Esophagus muscularis mucosa (tissue), 4 donors: Measurements from ENCODE around the gene DGKG. TPM values are rescaled to one million over a fixed set of nuclear protein-coding genes. Genes with fewer than 3 reads are reported as not detected.

Experiments
- DNase-seq: peaks from one replicate; pipeline ENCODE4 v3.0.0-alpha.2; 2017; ENCODE audit errors: extremely low spot score
- H3K27ac ChIP-seq, 4 donors: fragments of 200-600 bp; sonication (generic); replicated peaks in 1 of 4; 1 replicate in 3 of 4; 2 replicates in 1 of 4; pipeline ENCODE4 v1.5.1; 2016 to 2019; ENCODE audit warnings: mild to moderate bottlenecking in 1 of 4
- H3K27me3 ChIP-seq, 4 donors: fragments of 200-600 bp; sonication (generic); one replicate each; pipeline versions ENCODE4 v1.5.1 to v1.6.0; 2016 to 2019
- H3K36me3 ChIP-seq, 4 donors: fragments of 200-600 bp; sonication (generic); one replicate each; pipeline ENCODE4 v1.5.1; 2016 to 2019
- H3K4me1 ChIP-seq, 4 donors: fragments of 200-600 bp; sonication (generic); one replicate each; pipeline ENCODE4 v1.5.1; 2016 to 2019
- H3K4me3 ChIP-seq, 4 donors: fragments of 200-600 bp; sonication (generic); 1 replicate in 2 of 4; 2 replicates in 2 of 4; pipeline ENCODE4 v1.5.1; 2016 to 2019; ENCODE audit warnings: mild to moderate bottlenecking in 4 of 4, moderate library complexity in 1 of 4
- H3K9me3 ChIP-seq, 4 donors: fragments of 200-600 bp; sonication (generic); 1 replicate in 3 of 4; 2 replicates in 1 of 4; pipeline ENCODE4 v1.5.1; 2016 to 2019
- CTCF ChIP-seq, 3 experiments: fragments of 200-600 bp in 2 of 3; fragments of 450-650 bp in 1 of 3; sonication (generic) in 2 of 3; IDR thresholded peaks; one replicate each; pipeline ENCODE4 v1.5.1; 2017 to 2019; ENCODE audit warnings: antibody characterized with exemption in 3 of 3, mild to moderate bottlenecking in 2 of 3, moderate library complexity in 1 of 3
- EP300 ChIP-seq: sonication (generic); formaldehyde crosslinking; IDR thresholded peaks from one replicate; pipeline ENCODE4 v1.6.1; 2017; ENCODE audit warnings: antibody characterized with exemption
- POLR2A ChIP-seq: fragments of 450-650 bp; IDR thresholded peaks from one replicate; pipeline ENCODE4 v1.6.1; 2017; ENCODE audit warnings: antibody characterized with exemption, moderate library complexity, mild to moderate bottlenecking, low read depth
- POLR2AphosphoS5 ChIP-seq, 2 donors: sonication (generic); formaldehyde crosslinking; IDR thresholded peaks; one replicate each; pipeline ENCODE4 v1.6.1; 2017; ENCODE audit warnings: antibody characterized with exemption in 2 of 2
- WGBS: methylation state at CpG from one replicate; pipeline ENCODE4 v1.1.5; 2018; 5-methylcytosine and 5-hydroxymethylcytosine counted together
- intact Hi-C: fragments of 100-400 bp; cut with DNase I; formaldehyde crosslinking; loops from one replicate; pipeline ENCODE4 v1.15.1; 2023
- total RNA-seq, 4 donors: library from RNA; depleted of rRNA; stranded (reverse); fragments of >200 nt; gene quantifications; one replicate each; pipeline versions ENCODE4 v1.1.0 to v1.2.1, GENCODE V29; 2016

DGKG gene
- total RNA-seq, 4 donors from 2014 or later, result 75.0 to 169 (median 104) TPM

DNA sequence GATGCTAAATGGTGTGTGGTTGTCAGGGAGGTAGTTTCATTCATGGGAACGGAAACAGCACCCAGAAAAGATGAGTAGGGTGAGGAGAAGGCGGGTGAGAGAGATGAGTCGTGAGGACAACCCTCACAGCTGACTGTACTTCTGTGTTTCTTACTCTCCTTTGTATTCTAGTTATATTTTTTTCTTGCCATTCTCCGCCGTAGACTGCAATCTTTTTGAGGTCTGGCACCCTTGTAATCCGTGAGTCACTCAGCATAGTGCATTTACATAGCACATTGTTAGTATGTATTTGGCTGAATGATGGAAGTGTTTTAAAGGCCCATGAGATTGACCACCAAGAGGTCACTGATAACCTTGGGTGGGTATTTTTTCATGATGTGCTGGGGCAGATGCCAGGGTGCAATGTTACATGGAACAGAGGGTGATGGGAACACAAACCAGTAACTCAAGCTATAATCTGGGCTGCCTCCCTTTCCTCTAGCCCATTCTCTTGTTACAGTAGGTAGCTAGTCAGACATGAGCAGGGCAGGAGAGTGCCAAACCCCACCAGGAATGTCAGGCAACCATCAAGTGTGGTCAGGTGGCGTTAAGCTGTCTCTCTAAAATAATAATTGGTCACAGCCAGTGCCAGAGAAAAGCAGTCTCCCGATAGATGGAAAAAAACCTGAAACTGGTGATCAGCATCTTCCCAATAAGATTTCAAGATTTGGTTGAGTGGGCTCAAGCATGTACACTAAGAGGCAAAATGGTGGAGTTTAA is 18.8 kb upstream of the DGKG start:
- intact Hi-C loops, result no loop called here
- H3K27ac ChIP-seq, result no peak overlapping the region
- whole genome bisulfite sequencing, result 91% methylated on average over 8 of the region's 8 CpGs
- no peaks in the 10 kb centered on the region for H3K27me3 ChIP-seq
- no peaks in the 10 kb centered on the region for H3K36me3 ChIP-seq
- H3K4me1 ChIP-seq, result peaks cover 22 to 35% (median 33%) of the 10 kb centered on the region in 4 donors
- no peak for DNase-seq
- no peaks in the 10 kb centered on the region for H3K9me3 ChIP-seq
- H3K4me3 ChIP-seq, result no peak overlapping the region
- TF ChIP-seq POLR2A, result no peak
- TF ChIP-seq EP300, result no peak
- TF ChIP-seq POLR2AphosphoS5 (IDR thresholded peaks at IDR 0.05), result no peak
- no peak for TF ChIP-seq CTCF (IDR thresholded peaks at IDR 0.05)

DNA sequence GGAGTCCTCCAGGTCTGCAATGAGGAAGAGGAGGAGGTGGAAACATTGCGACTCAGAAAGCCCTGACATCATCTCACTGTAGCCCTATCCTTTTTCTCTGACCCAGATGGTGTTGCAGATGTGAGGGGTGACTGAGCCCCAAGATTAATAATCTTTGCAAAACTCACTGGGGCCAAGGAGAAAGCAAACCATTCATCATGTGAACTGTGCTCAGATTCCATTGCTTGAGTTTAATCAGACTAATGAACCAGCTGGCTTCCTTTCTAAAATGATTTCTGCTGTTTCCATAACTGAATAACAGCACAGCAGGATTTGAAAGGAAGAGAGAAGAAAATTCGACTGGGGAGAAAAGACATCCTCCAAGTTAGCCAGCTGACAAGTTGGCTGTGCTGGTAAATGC is 13.4 kb upstream of the DGKG start:
- Histone ChIP-seq H3K27me3 (no peaks in the 10 kb centered on the region), H3K4me1 (peaks cover 0 to 14% (median 12%) of the 10 kb centered on the region in 4 donors), H3K27ac (peak overlapping the region; percentile 26 to 68 (median 32)), H3K9me3 (no peaks in the 10 kb centered on the region), H3K4me3 (no peak overlapping the region), H3K36me3 (no peaks in the 10 kb centered on the region)
- intact Hi-C loops, result no loop called here
- TF ChIP-seq POLR2A (no peak), CTCF (IDR thresholded peaks at IDR 0.05) (no peak), EP300 (no peak), POLR2AphosphoS5 (IDR thresholded peaks at IDR 0.05) (no peak)
- WGBS, result 17% methylated on average over 2 of the region's 2 CpGs
- DNase-seq, result no peak

DNA sequence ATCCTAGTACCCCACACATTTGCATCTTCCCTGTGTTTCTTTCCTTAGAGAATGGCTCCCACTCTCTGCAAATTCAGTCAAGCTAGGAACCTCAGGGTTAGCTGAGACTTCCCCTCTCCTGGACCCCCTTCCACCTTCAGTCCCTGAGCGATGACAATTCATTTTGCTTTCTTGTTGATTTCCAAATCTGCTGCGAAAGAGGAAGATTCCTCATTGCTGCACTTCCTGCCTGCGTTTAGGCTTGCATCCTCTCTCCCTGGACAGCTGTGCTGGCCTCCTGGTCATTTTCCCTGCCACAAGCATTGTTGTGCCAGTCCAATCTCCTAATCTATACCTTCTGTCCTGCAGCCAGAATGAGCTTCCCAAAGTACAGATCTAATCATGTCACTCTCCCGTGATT is 12.3 kb upstream of the DGKG start:
- Histone ChIP-seq H3K27ac (peak overlapping the region in 1 of 4 donors; percentile 68), H3K36me3 (no peaks in the 10 kb centered on the region), H3K27me3 (no peaks in the 10 kb centered on the region), H3K9me3 (no peaks in the 10 kb centered on the region), H3K4me3 (no peak overlapping the region), H3K4me1 (peaks cover 0 to 20% (median 17%) of the 10 kb centered on the region in 4 donors)
- no peak for TF ChIP-seq POLR2A
- no peak for TF ChIP-seq CTCF (IDR thresholded peaks at IDR 0.05)
- TF ChIP-seq POLR2AphosphoS5 (IDR thresholded peaks at IDR 0.05), result no peak
- no peak for TF ChIP-seq EP300
- DNase-seq, result no peak
- intact Hi-C loops, result no loop called here
- 63% methylated on average over 4 of the region's 4 CpGs for WGBS

DNA sequence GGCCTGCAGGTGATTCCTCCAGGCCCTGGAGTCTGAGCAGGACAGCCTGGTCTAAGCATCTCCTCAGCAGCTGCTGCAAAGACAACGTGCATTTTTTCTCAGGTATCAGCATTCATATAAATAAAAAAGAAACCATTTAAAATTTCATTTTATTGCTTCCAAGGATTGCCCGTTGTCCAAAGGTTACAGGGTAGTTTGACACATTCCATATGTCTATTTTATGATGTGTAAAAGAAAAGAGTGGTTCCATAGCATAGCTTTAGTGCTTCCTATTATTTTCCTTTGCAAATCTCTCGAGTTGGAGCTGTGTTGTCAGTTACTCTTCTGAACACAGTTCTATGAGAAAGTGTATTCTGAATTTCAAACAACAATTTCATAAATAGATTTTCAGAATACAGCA is 7.2 kb upstream of the DGKG start:
- Histone ChIP-seq H3K9me3 (no peaks in the 10 kb centered on the region), H3K36me3 (no peaks in the 10 kb centered on the region), H3K27me3 (no peaks in the 10 kb centered on the region), H3K27ac (peak overlapping the region in 2 of 4 donors; percentile 46 to 95), H3K4me3 (no peak overlapping the region), H3K4me1 (peaks cover 18 to 60% (median 55%) of the 10 kb centered on the region in 4 donors)
- WGBS, result 45% methylated on average over 3 of the region's 3 CpGs
- intact Hi-C loops, result loop anchor here (5.0 kb wide), 2 partner anchors 43 to 58 kb away; no protein-coding TSS in a partner anchor
- no peak for DNase-seq
- TF ChIP-seq CTCF (IDR thresholded peaks at IDR 0.05), result no peak
- no peak for TF ChIP-seq EP300
- TF ChIP-seq POLR2AphosphoS5 (IDR thresholded peaks at IDR 0.05), result no peak
- no peak for TF ChIP-seq POLR2A
